Smooth muscle cell (in vitro differentiated cells): ENCODE data around the gene WDR20. TPM values are rescaled to one million over a fixed set of nuclear protein-coding genes. Genes with fewer than 3 reads are reported as not detected.

Experiments
- DNase-seq: peaks from one replicate; lab custom pipeline; 2025; ENCODE audit not compliant: unreplicated experiment; lab: John Stamatoyannopoulos, UW
- H2AFZ ChIP-seq: fragments of 200-600 bp; sonication (generic); 2 replicates; pipeline ENCODE4 v1.6.0; 2016; ENCODE audit warnings: antibody characterized with exemption, low read depth, mild to moderate bottlenecking
- H3F3A ChIP-seq: fragments of 200-600 bp; sonication (generic); 2 replicates; pipeline ENCODE4 v1.6.0; 2017; ENCODE audit warnings: antibody characterized with exemption, low read depth
- H3K27ac ChIP-seq: fragments of 200-600 bp; sonication (generic); 2 replicates; pipeline ENCODE4 v1.5.1; 2016; ENCODE audit warnings: low read depth, mild to moderate bottlenecking
- H3K27me3 ChIP-seq: fragments of 200-600 bp; sonication (generic); 2 replicates; pipeline ENCODE4 v1.6.1; 2016; ENCODE audit warnings: low read depth, mild to moderate bottlenecking
- H3K36me3 ChIP-seq: fragments of 200-600 bp; sonication (generic); 2 replicates; pipeline ENCODE4 v1.5.1; 2016; ENCODE audit warnings: low read depth
- H3K4me1 ChIP-seq: fragments of 200-600 bp; sonication (generic); 2 replicates; pipeline ENCODE4 v1.5.1; 2016; ENCODE audit warnings: low read depth
- H3K4me2 ChIP-seq: fragments of 200-600 bp; sonication (generic); 2 replicates; pipeline ENCODE4 v1.6.0; 2016; ENCODE audit warnings: mild to moderate bottlenecking
- H3K4me3 ChIP-seq: fragments of 200-600 bp; sonication (generic); 2 replicates; pipeline ENCODE4 v1.5.1; 2016; ENCODE audit warnings: mild to moderate bottlenecking
- H3K79me2 ChIP-seq: fragments of 200-600 bp; sonication (generic); 2 replicates; pipeline ENCODE4 v1.6.0; 2016; ENCODE audit warnings: low read depth, mild to moderate bottlenecking
- H3K9ac ChIP-seq: fragments of 200-600 bp; sonication (generic); 2 replicates; pipeline ENCODE4 v1.6.0; 2016; ENCODE audit warnings: low read depth
- H3K9me3 ChIP-seq: fragments of 200-600 bp; sonication (generic); replicated peaks from 2 replicates; pipeline ENCODE4 v1.5.1; 2016; ENCODE audit warnings: low read depth
- H4K20me1 ChIP-seq: fragments of 200-600 bp; sonication (generic); 2 replicates; pipeline ENCODE4 v1.6.0; 2016; ENCODE audit warnings: low read depth
- WGBS: methylation state at CpG from one replicate; pipeline ENCODE4 v1.1.7; 2016; ENCODE audit warnings: low lambda C conversion rate; 5-methylcytosine and 5-hydroxymethylcytosine counted together
- polyA plus RNA-seq: library from polyadenylated mRNA; unstranded; fragments of >200 nt; fragmentation: Nextera tagmentation; extraction: Ambion mirVana; gene quantifications from 2 replicates; pipeline ENCODE4 v1.2.1, GENCODE V29; 2016
- total RNA-seq: library from RNA; depleted of rRNA; stranded (reverse); fragments of >200 nt; gene quantifications from 2 replicates; pipeline ENCODE4 v1.2.3, GENCODE V29; 2014
- TF ChIP-seq, protein P1 (sequence below): fragments of 200-600 bp; sonication (generic); IDR thresholded peaks from 2 replicates; pipeline ENCODE4 v1.5.1; 2017; ENCODE audit warnings: borderline replicate concordance, mild to moderate bottlenecking, antibody characterized with exemption; ENCODE audit not compliant: insufficient read depth, poor library complexity, severe bottlenecking

WDR20 gene
- total and polyA plus RNA-seq, 2 experiments from 2014 or later: 12.0 to 19.4 TPM

DNA sequence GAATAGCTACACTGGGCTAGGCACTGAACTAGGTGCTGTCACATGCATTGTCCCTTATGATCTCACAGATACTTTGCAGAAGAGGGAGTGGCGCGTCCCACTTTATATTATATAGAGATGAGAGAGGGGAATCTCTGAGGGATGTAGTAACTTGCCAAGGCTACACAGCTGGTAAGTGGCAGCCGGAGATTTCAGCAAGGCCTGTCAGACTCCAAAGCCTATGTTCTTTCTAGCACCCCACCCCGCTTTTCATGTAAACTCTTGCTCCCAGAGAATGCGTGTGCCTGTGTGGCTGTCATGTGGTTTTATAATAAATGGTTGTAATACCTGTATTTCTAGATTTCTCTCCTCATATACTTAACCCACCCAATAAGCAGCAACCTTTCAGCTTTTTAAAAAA is 39.1 kb downstream of the WDR20 start:
- no peaks in the 10 kb centered on the region for H3K9me3 ChIP-seq
- no peaks in the 10 kb centered on the region for H3K36me3 ChIP-seq
- TF ChIP-seq, protein P1, sequence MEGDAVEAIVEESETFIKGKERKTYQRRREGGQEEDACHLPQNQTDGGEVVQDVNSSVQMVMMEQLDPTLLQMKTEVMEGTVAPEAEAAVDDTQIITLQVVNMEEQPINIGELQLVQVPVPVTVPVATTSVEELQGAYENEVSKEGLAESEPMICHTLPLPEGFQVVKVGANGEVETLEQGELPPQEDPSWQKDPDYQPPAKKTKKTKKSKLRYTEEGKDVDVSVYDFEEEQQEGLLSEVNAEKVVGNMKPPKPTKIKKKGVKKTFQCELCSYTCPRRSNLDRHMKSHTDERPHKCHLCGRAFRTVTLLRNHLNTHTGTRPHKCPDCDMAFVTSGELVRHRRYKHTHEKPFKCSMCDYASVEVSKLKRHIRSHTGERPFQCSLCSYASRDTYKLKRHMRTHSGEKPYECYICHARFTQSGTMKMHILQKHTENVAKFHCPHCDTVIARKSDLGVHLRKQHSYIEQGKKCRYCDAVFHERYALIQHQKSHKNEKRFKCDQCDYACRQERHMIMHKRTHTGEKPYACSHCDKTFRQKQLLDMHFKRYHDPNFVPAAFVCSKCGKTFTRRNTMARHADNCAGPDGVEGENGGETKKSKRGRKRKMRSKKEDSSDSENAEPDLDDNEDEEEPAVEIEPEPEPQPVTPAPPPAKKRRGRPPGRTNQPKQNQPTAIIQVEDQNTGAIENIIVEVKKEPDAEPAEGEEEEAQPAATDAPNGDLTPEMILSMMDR: no peak
- H3K4me1 ChIP-seq: peaks cover 16% of the 10 kb centered on the region
- H3K79me2 ChIP-seq: peaks cover 94% of the 10 kb centered on the region
- 90% methylated on average over 5 of the region's 5 CpGs for WGBS
- H3K27ac ChIP-seq: no peak overlapping the region
- no peak overlapping the region for H3K9ac ChIP-seq
- H4K20me1 ChIP-seq: peaks cover 100% of the 10 kb centered on the region
- H3K4me3 ChIP-seq: no peak overlapping the region
- H3F3A ChIP-seq: peaks cover 6% of the 10 kb centered on the region
- H3K27me3 ChIP-seq: no peaks in the 10 kb centered on the region
- DNase-seq: no peak
- no peak overlapping the region for H3K4me2 ChIP-seq
- no peak overlapping the region for H2AFZ ChIP-seq

DNA sequence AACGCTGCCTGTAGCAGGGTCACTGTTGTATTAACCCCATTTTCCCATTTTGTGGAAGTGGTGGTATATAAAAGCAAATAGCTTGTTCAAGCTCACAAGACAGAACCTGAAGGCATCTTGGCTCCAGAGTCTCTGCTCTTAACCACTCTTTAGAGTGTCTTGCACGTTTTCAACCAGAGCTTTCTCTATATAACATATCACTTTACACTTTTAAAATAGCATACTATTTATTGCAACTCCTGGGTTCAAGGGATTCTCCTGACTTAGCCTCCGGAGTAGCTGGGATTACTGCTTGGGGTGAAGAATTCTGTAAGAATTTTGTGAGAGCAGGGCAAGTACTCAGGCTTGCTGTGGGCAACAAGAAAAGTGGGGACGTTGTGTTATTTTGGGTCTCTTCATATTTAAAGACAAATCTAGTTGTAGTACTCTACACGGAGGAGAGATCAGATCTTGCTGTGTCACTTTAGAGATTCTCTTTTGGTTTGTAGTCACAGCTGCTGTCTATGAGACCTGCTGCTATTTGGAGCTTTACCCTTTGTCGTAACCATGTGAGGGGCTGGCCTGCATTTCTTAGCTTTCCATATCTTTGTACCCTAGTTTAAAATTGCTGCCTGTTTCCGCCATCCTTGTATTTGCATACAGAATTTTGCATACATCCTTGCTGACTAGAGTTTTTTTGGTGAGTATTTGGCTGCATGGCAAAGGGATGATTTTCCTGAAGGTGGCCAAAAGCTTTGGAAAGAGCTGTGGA is 40.7 kb downstream of the WDR20 start:
- no peaks in the 10 kb centered on the region for H3K9me3 ChIP-seq
- DNase-seq: no peak
- H3K4me2 ChIP-seq: no peak overlapping the region
- H3K36me3 ChIP-seq: no peaks in the 10 kb centered on the region
- TF ChIP-seq, protein P1: no peak
- no peak overlapping the region for H3K27ac ChIP-seq
- no peaks in the 10 kb centered on the region for H3K27me3 ChIP-seq
- H3K9ac ChIP-seq: no peak overlapping the region
- H3K79me2 ChIP-seq: peaks cover 94% of the 10 kb centered on the region
- H4K20me1 ChIP-seq: peaks cover 95% of the 10 kb centered on the region
- H2AFZ ChIP-seq: no peak overlapping the region
- no peak overlapping the region for H3K4me3 ChIP-seq
- WGBS: 73% methylated on average over 7 of the region's 7 CpGs
- H3F3A ChIP-seq: peaks cover 8% of the 10 kb centered on the region
- H3K4me1 ChIP-seq: peaks cover 28% of the 10 kb centered on the region

DNA sequence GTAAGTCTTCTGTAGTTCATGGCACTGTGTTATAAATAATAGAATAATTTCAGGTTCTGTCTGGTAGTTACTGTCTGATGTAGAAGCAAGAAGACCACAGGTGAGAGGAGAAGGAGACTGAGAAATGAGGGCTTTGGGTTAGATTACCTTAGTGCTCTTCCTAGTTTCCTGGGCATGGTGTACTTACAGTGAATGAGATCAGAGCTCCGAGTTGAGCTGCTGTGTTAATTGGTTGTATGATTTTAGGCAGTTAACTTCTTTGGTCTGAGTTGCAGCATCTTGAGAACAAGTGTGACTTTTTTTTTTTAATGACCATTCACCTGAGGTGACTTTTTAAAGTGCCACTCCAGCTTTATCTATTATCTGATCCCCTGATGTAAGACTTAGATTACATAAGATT is 41.5 kb downstream of the WDR20 start:
- WGBS: 73% methylated on average over 1 of the region's 1 CpG
- H3K4me1 ChIP-seq: peaks cover 28% of the 10 kb centered on the region
- peaks cover 95% of the 10 kb centered on the region for H4K20me1 ChIP-seq
- H3K4me2 ChIP-seq: no peak overlapping the region
- DNase-seq: no peak
- no peaks in the 10 kb centered on the region for H3K27me3 ChIP-seq
- H3K79me2 ChIP-seq: peaks cover 94% of the 10 kb centered on the region
- no peak overlapping the region for H2AFZ ChIP-seq
- H3K9ac ChIP-seq: no peak overlapping the region
- no peak overlapping the region for H3K4me3 ChIP-seq
- peaks cover 12% of the 10 kb centered on the region for H3F3A ChIP-seq
- H3K27ac ChIP-seq: no peak overlapping the region
- TF ChIP-seq, protein P1: no peak
- H3K36me3 ChIP-seq: no peaks in the 10 kb centered on the region
- H3K9me3 ChIP-seq: no peaks in the 10 kb centered on the region

DNA sequence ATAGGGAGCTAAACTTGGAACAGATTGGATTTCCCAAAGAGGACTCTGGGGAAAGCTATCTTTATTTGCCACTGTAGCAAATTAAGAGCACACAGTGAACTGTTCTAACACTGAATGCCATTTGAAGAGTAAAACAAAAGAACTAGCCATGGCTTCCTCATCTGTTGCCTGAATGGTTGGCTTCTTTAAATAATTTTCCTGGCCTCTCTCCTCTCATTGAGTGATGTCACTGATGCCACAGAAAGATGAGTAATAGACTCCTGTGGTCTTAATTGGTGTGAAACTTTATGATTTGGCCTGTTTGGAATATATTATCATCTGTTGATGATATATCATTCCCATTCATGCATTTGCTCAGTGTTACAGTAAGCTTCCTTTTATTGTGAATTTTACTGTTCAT is 42.5 kb downstream of the WDR20 start:
- Histone ChIP-seq H3K36me3 (no peaks in the 10 kb centered on the region), H2AFZ (no peak overlapping the region), H3F3A (peaks cover 16% of the 10 kb centered on the region), H3K4me3 (no peak overlapping the region), H4K20me1 (peaks cover 95% of the 10 kb centered on the region), H3K27me3 (no peaks in the 10 kb centered on the region), H3K27ac (peak overlapping the region; percentile 72), H3K9ac (no peak overlapping the region), H3K4me1 (peaks cover 29% of the 10 kb centered on the region), H3K9me3 (no peaks in the 10 kb centered on the region), H3K79me2 (peaks cover 89% of the 10 kb centered on the region), H3K4me2 (peak overlapping the region; percentile 54)
- TF ChIP-seq, protein P1: no peak
- DNase-seq: no peak
